ENCODE results near the gene PCDHGB7. TPM values are rescaled to one million over a fixed set of nuclear protein-coding genes. Genes with fewer than 3 reads are reported as not detected.

PCDHGB7 gene
- 0.03 to 0.08 TPM (median 0.06 TPM) in 4 of 5 replicates, not detected in the other for total RNA-seq (2022; extraction: Qiagen RNA extraction)

DNA sequence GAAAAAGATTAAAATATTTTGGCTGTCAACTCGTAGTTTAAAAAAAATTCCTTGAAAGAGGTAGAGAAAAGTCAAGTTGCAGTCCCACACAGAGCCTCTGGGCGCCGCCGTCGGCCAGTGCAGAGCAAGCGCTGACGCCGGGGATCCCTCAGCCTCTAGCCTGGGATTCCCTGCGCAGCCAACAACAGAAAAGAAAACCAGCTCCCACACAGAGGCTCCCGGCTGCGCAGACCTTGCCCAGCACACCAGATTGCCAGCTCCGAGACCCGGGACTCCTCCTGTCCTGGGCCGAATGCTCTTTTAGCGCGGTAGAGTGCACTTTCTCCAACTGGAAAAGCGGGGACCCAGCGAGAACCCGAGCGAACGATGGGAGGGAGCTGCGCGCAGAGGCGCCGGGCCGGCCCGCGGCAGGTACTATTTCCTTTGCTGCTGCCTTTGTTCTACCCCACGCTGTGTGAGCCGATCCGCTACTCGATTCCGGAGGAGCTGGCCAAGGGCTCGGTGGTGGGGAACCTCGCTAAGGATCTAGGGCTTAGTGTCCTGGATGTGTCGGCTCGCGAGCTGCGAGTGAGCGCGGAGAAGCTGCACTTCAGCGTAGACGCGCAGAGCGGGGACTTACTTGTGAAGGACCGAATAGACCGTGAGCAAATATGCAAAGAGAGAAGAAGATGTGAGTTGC is at the start of gene PCDHGB7:
PCDHGB7 (plus strand) TSS at position 184 of the 679 bp plus-strand sequence; CDS start at position 367, 183 bp downstream.

GRCh38 chr5:141369994-141370848 is 47.3 kb upstream of the PCDHGB7 start, which contains the start of gene PCDHGB3:
TSS of gene PCDHGB3 (plus strand) at chr5:141370242. CDS start at chr5:141370395, 153 bp downstream.

DNA sequence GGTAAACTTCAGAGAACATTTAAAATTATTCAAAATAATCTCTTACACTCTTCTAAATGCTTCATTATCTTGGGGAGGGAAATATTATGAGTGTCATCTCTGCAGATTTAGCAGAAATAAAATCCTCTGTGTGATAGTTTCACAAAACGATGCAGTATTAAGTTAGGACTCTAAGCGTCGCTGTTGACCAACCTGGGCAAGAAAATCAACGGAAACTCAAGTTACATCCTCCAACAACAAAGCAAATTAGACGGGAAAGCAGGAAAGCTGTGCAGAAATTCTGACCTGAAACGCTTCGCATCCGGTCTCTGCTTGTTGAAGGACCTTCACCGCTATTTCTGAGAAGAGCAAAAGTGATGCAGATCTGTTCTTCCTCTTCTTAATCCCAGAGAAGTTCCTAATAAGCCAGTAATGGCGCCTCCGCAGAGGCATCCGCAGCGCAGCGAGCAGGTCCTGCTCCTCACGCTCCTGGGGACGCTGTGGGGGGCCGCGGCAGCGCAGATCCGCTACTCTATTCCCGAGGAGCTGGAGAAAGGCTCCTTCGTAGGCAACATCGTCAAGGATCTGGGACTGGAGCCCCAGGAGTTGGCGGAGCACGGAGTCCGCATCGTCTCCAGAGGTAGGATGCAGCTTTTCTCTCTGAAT is 43.7 kb upstream of the PCDHGB7 start, which contains the start of gene PCDHGA6:
PCDHGA6 (plus strand) TSS at position 219 of the 645 bp plus-strand sequence; CDS start at position 412, 193 bp downstream.

DNA sequence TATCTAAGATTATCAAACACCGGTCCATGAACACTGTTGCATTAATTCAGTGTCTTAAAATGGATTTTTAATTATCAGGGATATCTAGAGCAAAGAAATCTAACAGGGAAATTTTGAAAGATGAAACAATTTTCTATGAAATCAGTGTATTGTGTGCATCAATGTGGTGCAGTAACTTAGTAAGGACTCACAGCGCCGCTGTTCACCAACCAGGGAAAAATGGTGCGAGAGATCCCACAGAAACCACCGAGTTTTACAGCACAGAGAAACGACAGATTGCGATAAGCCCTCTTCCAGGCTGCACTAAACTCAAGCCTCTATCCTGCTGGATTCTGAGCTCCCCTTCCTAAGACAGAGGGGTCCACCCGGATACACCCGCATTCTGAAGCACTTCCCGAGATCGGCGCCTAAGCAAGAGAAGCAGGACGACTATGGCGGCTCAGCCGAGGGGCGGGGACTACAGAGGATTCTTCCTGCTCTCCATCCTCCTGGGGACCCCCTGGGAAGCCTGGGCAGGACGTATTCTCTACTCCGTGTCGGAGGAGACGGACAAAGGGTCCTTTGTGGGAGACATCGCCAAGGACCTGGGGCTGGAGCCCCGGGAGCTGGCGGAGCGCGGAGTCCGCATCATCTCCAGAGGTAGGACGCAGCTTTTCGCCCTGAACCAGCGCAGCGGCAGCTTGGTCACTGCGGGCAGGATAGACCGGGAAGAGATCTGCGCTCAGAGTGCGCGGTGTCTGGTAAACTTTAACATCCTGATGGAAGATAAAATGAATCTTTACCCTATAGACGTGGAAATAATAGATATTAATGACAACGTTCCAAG is 34.8 kb upstream of the PCDHGB7 start, which contains the start of gene PCDHGA7:
PCDHGA7 (plus strand) TSS at position 274 of the 826 bp plus-strand sequence; CDS start at position 432, 158 bp downstream.

GRCh38 chr5:141387557-141388311 is 29.7 kb upstream of the PCDHGB7 start, which contains the start of gene PCDHGB4:
TSS of gene PCDHGB4 (plus strand) at chr5:141387698. CDS start at chr5:141387885, 187 bp downstream.

GRCh38 chr5:141392429-141393198 is 24.9 kb upstream of the PCDHGB7 start, which contains the start of gene PCDHGA8:
TSS of gene PCDHGA8 (plus strand) at chr5:141392633. CDS start at chr5:141392814, 181 bp downstream.

DNA sequence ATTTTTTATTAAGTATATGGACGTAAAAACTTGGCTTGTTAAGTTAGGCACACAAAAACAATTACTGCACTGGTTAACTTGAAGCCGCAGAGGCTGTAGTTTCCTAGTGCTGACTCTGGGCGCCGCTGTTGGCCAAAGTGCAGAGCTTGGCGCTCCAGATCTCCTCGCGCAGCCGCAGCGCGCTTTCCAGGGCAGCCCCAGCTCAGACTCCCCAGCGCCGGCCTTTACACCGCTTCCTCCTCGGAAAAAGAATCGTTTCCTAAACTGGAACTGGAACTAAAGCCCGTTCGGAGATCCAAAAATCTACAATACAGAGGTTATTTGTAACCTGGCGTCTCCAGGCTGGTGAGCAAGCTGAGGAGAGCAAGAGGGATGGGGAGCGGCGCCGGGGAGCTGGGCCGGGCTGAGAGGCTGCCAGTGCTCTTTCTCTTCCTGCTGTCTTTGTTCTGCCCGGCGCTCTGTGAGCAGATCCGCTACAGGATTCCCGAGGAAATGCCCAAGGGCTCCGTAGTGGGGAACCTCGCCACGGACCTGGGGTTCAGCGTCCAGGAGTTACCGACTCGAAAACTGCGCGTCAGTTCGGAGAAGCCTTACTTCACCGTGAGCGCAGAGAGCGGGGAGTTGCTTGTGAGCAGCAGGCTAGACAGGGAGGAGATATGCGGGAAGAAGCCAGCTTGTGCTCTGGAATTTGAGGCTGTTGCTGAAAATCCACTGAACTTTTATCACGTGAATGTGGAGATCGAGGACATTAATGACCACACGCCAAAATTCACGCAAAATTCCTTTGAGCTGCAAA is 19.5 kb upstream of the PCDHGB7 start, which contains the start of gene PCDHGB5:
PCDHGB5 (plus strand) TSS at position 192 of the 796 bp plus-strand sequence; CDS start at position 373, 181 bp downstream.

DNA sequence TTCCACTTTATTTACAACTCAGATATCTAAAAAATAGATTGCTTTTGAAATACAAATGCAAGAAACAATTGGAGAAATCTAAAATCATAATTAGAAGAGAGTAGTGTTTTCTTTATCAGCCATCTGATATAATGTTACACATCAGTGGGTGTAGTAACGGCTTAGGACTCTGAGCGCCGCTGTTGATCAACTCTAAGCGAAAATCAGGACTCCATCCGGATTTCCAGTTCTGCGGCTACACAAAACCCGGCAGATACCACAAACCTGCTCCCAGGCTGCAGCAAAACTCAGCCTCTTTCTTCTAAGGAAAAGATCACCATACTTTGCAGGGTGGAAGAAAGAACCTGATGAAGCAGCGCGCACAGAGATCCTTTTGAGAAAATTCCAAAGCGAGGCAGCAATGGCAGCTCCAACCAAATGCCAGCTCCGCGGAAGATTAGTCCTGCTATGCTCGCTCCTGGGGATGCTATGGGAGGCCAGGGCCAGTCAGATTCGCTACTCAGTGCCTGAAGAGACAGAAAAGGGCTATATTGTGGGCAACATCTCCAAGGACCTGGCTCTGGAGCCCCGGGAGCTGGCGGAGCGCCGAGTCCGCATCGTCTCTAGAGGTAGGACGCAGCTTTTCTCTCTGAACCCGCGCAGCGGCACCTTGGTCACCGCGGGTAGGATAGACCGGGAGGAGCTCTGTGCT is 14.8 kb upstream of the PCDHGB7 start, which contains the start of gene PCDHGA9:
PCDHGA9 (plus strand) TSS at position 226 of the 691 bp plus-strand sequence; CDS start at position 401, 175 bp downstream.

DNA sequence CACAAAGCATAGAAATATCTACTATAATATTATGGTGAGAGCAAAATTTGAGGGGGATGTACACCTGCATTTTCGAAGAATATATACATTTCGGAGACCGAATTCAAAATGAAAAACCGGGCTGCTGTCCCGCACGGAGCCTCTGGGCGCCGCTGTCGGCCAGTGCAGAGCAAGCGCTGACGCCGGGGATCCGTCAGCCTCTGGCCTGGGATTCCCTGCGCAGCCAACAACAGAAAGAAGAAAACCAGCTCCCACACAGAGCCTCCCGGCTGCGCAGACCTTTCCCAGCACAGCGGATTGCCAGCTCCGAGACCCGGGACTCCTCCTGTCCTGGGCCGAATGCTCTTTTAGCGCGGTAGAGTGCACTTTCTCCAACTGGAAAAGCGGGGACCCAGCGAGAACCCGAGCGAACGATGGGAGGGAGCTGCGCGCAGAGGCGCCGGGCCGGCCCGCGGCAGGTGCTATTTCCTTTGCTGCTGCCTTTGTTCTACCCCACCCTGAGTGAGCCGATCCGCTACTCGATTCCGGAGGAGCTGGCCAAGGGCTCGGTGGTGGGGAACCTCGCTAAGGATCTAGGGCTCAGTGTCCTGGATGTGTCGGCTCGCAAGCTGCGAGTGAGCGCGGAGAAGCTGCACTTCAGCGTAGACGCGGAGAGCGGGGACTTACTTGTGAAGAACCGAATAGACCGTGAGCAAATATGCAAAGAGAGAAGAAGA is 9.5 kb upstream of the PCDHGB7 start, which contains the start of gene PCDHGB6:
PCDHGB6 (plus strand) TSS at position 232 of the 716 bp plus-strand sequence; CDS start at position 414, 182 bp downstream.

GRCh38 chr5:141412854-141413539 is 4.5 kb upstream of the PCDHGB7 start, which contains the start of gene PCDHGA10:
TSS of gene PCDHGA10 (plus strand) at chr5:141412987. CDS start at chr5:141413176, 189 bp downstream.

GRCh38 chr5:141420855-141421488 is 3.5 kb downstream of the PCDHGB7 start, which contains the start of gene PCDHGA11:
TSS of gene PCDHGA11 (plus strand) at chr5:141421051. CDS start at chr5:141421228, 177 bp downstream.

GRCh38 chr5:141430332-141431113 is 13.0 kb downstream of the PCDHGB7 start, which contains the start of gene PCDHGA12:
TSS of gene PCDHGA12 (plus strand) at chr5:141430507. CDS start at chr5:141430760, 253 bp downstream.

